ENCODE measurements around the gene NTRK2. TPM values are rescaled to one million over a fixed set of nuclear protein-coding genes. Genes with fewer than 3 reads are reported as not detected.

NTRK2 gene
- total RNA-seq, 2 donors from 2014 or later = 11.9 to 30.1 TPM

GRCh38 chr9:84807431-84807830 is 137.9 kb downstream of the NTRK2 start:
- Histone ChIP-seq H3K27me3 (no peaks in the 10 kb centered on the region), H3K4me3 (no peak overlapping the region), H3K9me3 (no peaks in the 10 kb centered on the region), H3K27ac (no peak overlapping the region), H3K4me1 (peaks cover 0 to 4% of the 10 kb centered on the region in 2 donors), H3K36me3 (no peaks in the 10 kb centered on the region)
- DNase-seq (ENCODE audit: low spot score) = no peak
- no peak for TF ChIP-seq CTCF (IDR thresholded peaks at IDR 0.05)

GRCh38 chr9:84807870-84808390 is 138.4 kb downstream of the NTRK2 start:
- no peaks in the 10 kb centered on the region for H3K36me3 ChIP-seq

GRCh38 chr9:84808416-84808815 is 138.9 kb downstream of the NTRK2 start:
- no peak overlapping the region for H3K4me3 ChIP-seq
- TF ChIP-seq CTCF (IDR thresholded peaks at IDR 0.05) = no peak
- H3K4me1 ChIP-seq = peaks cover 0 to 4% of the 10 kb centered on the region in 2 donors
- no peak overlapping the region for H3K27ac ChIP-seq
- H3K9me3 ChIP-seq = no peaks in the 10 kb centered on the region
- no peak for DNase-seq (ENCODE audit: low spot score)
- H3K36me3 ChIP-seq = no peaks in the 10 kb centered on the region
- no peaks in the 10 kb centered on the region for H3K27me3 ChIP-seq

More at GRCh38 chr9:84807870-84808390, 138.4 kb downstream of the NTRK2 start:
- Histone ChIP-seq H3K9me3 (no peaks in the 10 kb centered on the region), H3K4me1 (peaks cover 0 to 4% of the 10 kb centered on the region in 2 donors), H3K4me3 (no peak overlapping the region), H3K27me3 (no peaks in the 10 kb centered on the region), H3K27ac (no peak overlapping the region)
- no peak for TF ChIP-seq CTCF (IDR thresholded peaks at IDR 0.05)
- DNase-seq (ENCODE audit: low spot score) = no peak

GRCh38 chr9:84811072-84811750 is 141.7 kb downstream of the NTRK2 start:
- Histone ChIP-seq H3K4me1 (peaks cover 0 to 4% of the 10 kb centered on the region in 2 donors), H3K36me3 (no peaks in the 10 kb centered on the region), H3K27ac (no peak overlapping the region), H3K27me3 (no peaks in the 10 kb centered on the region), H3K4me3 (no peak overlapping the region), H3K9me3 (no peaks in the 10 kb centered on the region)
- TF ChIP-seq CTCF (IDR thresholded peaks at IDR 0.05) = no peak
- DNase-seq (ENCODE audit: low spot score) = no peak

- Histone ChIP-seq H3K27me3 (no peaks in the 10 kb centered on the region), H3K36me3 (no peaks in the 10 kb centered on the region), H3K4me3 (no peak overlapping the region), H3K9me3 (no peaks in the 10 kb centered on the region), H3K27ac (no peak overlapping the region), H3K4me1 (peaks cover 0 to 4% of the 10 kb centered on the region in 2 donors)
- no peak for DNase-seq (ENCODE audit: low spot score)
- TF ChIP-seq CTCF (IDR thresholded peaks at IDR 0.05) = no peak
These were observed 142.2 kb downstream of the NTRK2 start for GRCh38 chr9:84811751-84812074.

- Histone ChIP-seq H3K36me3 (no peaks in the 10 kb centered on the region), H3K27ac (no peak overlapping the region), H3K4me3 (no peak overlapping the region), H3K9me3 (no peaks in the 10 kb centered on the region), H3K4me1 (peaks cover 0 to 4% of the 10 kb centered on the region in 2 donors), H3K27me3 (no peaks in the 10 kb centered on the region)
- DNase-seq (ENCODE audit: low spot score) = no peak
- TF ChIP-seq CTCF (IDR thresholded peaks at IDR 0.05) = no peak
These were observed 142.8 kb downstream of the NTRK2 start for GRCh38 chr9:84812355-84812754.
